SH-SY5Y (cell line): Measurements from ENCODE around the gene SOWAHC.

Experiments used
- GATA2 ChIP-seq: IDR thresholded peaks from 2 replicates; pipeline ENCODE4 v1.6.1; 2011; ENCODE audit warnings: mild to moderate bottlenecking, low read depth, low read length
- GATA3 ChIP-seq: IDR thresholded peaks from 2 replicates; pipeline ENCODE4 v1.6.1; 2011; ENCODE audit warnings: low read depth, mild to moderate bottlenecking, low read length, moderate library complexity

SOWAHC gene

GRCh38 chr2:109631741-109632140 lies 17.6 kb downstream of the SOWAHC start:
- TF ChIP-seq GATA2: no peak

- TF ChIP-seq GATA2: no peak
- TF ChIP-seq GATA3: no peak
These were observed 18.1 kb downstream of the SOWAHC start for GRCh38 chr2:109632158-109632789.

GRCh38 chr2:109633284-109633961 lies 19.3 kb downstream of the SOWAHC start:
- TF ChIP-seq GATA3 (no peak), GATA2 (no peak)

GRCh38 chr2:109635426-109636304 lies 21.5 kb downstream of the SOWAHC start:
- TF ChIP-seq GATA2 (no peak), GATA3 (no peak)

- no peak for TF ChIP-seq GATA2
- TF ChIP-seq GATA3: no peak
These were observed 22.2 kb downstream of the SOWAHC start for GRCh38 chr2:109636317-109636716.

GRCh38 chr2:109637749-109638570 lies 23.8 kb downstream of the SOWAHC start:
- TF ChIP-seq GATA2: no peak
- TF ChIP-seq GATA3: no peak

GRCh38 chr2:109638795-109639194 lies 24.6 kb downstream of the SOWAHC start:
- no peak for TF ChIP-seq GATA2
- TF ChIP-seq GATA3: no peak

- TF ChIP-seq GATA2 (no peak), GATA3 (no peak)
These were observed 30.6 kb downstream of the SOWAHC start for GRCh38 chr2:109644571-109645275.

- TF ChIP-seq GATA2 (no peak), GATA3 (no peak)
These were observed 31.4 kb downstream of the SOWAHC start for GRCh38 chr2:109645412-109646184.

GRCh38 chr2:109646961-109647360 lies 32.8 kb downstream of the SOWAHC start:
- TF ChIP-seq GATA2 (no peak), GATA3 (no peak)

GRCh38 chr2:109647636-109648035 lies 33.5 kb downstream of the SOWAHC start:
- no peak for TF ChIP-seq GATA2
- no peak for TF ChIP-seq GATA3

- TF ChIP-seq GATA3 (no peak), GATA2 (no peak)
These were observed 33.9 kb downstream of the SOWAHC start for GRCh38 chr2:109648041-109648527.

- TF ChIP-seq GATA2 (no peak), GATA3 (no peak)
These were observed 35.9 kb downstream of the SOWAHC start for GRCh38 chr2:109649736-109650695.
